GM12864 (cell line): ENCODE results near the gene PMM2.
"Not testable (repeated sequence)": the region's sequence is repeated elsewhere in the genome, so short reads cannot be mapped to it uniquely, and the experiment has no call there.

Source experiments
- DNase-seq: peaks from one replicate; pipeline ENCODE4 v3.0.0-alpha.2; 2011; ENCODE audit warnings: low read depth
- H3K4me3 ChIP-seq: 2 replicates; pipeline ENCODE4 v1.5.1; 2011; ENCODE audit warnings: mild to moderate bottlenecking, low read depth, low read length, control low read depth
- TF ChIP-seq, protein P1 (sequence below): IDR thresholded peaks from 2 replicates; pipeline ENCODE4 v1.5.1; 2011; ENCODE audit warnings: low read depth, mild to moderate bottlenecking, moderate library complexity, low read length, control low read depth, inconsistent platforms; ENCODE audit errors: missing control alignments

Gene PMM2

GRCh38 chr16:8781797-8782196, 15.8 kb upstream of the PMM2 start:
- no peak for DNase-seq
- TF ChIP-seq, protein P1, sequence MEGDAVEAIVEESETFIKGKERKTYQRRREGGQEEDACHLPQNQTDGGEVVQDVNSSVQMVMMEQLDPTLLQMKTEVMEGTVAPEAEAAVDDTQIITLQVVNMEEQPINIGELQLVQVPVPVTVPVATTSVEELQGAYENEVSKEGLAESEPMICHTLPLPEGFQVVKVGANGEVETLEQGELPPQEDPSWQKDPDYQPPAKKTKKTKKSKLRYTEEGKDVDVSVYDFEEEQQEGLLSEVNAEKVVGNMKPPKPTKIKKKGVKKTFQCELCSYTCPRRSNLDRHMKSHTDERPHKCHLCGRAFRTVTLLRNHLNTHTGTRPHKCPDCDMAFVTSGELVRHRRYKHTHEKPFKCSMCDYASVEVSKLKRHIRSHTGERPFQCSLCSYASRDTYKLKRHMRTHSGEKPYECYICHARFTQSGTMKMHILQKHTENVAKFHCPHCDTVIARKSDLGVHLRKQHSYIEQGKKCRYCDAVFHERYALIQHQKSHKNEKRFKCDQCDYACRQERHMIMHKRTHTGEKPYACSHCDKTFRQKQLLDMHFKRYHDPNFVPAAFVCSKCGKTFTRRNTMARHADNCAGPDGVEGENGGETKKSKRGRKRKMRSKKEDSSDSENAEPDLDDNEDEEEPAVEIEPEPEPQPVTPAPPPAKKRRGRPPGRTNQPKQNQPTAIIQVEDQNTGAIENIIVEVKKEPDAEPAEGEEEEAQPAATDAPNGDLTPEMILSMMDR = no peak
- H3K4me3 ChIP-seq = no peak overlapping the region

DNA sequence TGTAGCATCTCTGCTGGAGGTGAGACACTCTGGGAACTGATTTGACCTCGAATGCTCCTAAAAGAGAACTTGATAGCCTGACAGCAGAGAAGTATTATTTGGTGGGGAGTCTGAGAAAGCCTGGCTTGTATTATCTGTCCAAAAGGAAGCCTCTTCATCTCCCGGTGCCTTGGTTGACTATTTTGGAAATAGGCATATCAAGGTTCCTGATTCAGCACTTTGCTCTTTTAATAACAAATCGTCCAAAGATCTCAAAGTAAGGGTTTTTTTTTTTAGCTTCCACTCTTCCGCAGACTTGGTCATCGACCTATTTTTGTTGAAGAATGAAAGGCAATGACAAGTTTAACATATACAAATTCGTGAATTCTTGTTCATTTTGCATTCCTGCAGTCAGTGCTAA, 15.0 kb upstream of the PMM2 start:
- TF ChIP-seq, protein P1 = no peak
- H3K4me3 ChIP-seq = no peak overlapping the region
- no peak for DNase-seq

DNA sequence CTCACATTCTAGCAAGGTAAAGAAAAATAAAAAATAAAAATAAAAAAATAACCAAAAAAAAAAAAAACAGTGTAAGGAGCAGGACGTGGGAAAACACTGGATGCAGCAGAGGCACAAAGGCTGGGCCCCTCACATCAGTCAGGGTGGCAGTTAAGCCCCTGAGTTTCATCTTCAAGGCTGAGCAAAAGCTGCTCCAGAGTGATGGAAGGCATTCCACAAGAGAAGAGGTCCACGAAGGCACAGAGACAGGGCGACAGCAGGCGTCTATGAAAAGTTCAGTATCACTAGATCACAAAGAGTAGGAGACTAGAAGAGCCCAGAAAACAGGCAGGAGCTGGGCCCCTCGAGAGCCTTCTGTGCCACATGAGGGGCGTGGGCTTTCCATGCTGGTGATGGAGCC, 12.2 kb upstream of the PMM2 start:
- TF ChIP-seq, protein P1 = no peak
- no peak for DNase-seq

GRCh38 chr16:8786316-8786715, 11.3 kb upstream of the PMM2 start:
- not testable (repeated sequence) for H3K4me3 ChIP-seq, DNase-seq

More for the DNA sequence above, 12.2 kb upstream of the PMM2 start:
- H3K4me3 ChIP-seq = no peak overlapping the region

GRCh38 chr16:8788578-8789172, 9.0 kb upstream of the PMM2 start:
- DNase-seq = no peak
- TF ChIP-seq, protein P1 = no peak
- no peak overlapping the region for H3K4me3 ChIP-seq

DNA sequence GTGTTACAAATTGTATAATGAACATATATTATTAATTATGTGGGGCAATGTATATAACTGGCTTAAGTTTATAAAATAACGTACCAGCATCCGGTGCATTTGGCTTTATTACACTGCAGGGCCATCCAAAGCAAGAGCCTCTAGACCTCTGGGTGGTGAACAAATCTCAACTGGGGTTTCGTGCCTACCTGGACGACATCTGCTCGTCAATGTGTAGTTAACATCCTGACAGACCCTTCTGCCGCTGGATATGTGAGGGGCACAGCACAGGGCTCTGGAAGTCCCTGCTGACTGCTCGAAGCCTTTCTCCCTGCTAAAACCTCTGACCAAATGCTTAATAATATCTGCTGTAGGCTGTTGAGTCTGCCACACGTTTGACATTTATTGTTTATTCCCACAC, 2.5 kb upstream of the PMM2 start:
- TF ChIP-seq, protein P1 = no peak
- no peak for DNase-seq
- no peak overlapping the region for H3K4me3 ChIP-seq

- DNase-seq = no peak
- no peak overlapping the region for H3K4me3 ChIP-seq
Observed at GRCh38 chr16:8795818-8796217, 1.8 kb upstream of the PMM2 start.

More at GRCh38 chr16:8795818-8796217, 1.8 kb upstream of the PMM2 start:
- TF ChIP-seq, protein P1 = no peak
